SK-N-SH treated with all-trans-retinoic acid at 6 μM for 48 hours (cell line): ENCODE measurements around the gene DNASE1L1.

Experiments
- ATAC-seq: fragments of 200-7000 bp; cut with Tn5 transposase; 3 replicates; pipeline ENCODE4 v1.9.1; 2020; ENCODE audit warnings: mild to moderate bottlenecking, moderate library complexity
- ARNTL ChIP-seq: fragments of 450-650 bp; formaldehyde crosslinking; IDR thresholded peaks from 2 replicates; pipeline ENCODE4 v1.5.0; 2020; ENCODE audit warnings: low read depth, mild to moderate bottlenecking, moderate library complexity, borderline replicate concordance
- BACH2 ChIP-seq: fragments of 250-450 bp; sonication (Bioruptor Pico); IDR thresholded peaks from 2 replicates; pipeline ENCODE4 v1.9.0; 2021; ENCODE audit warnings: mild to moderate bottlenecking, borderline replicate concordance
- CREB5 ChIP-seq: fragments of 250-450 bp; sonication (Bioruptor Pico); IDR thresholded peaks from 2 replicates; pipeline ENCODE4 v1.5.1; 2020; ENCODE audit warnings: low read depth, mild to moderate bottlenecking, moderate library complexity
- CSDC2 ChIP-seq: fragments of 250-450 bp; sonication (Bioruptor Pico); IDR thresholded peaks from 2 replicates; pipeline ENCODE4 v1.5.0; 2020; ENCODE audit warnings: mild to moderate bottlenecking, moderate library complexity
- ESRRG ChIP-seq: fragments of 250-450 bp; sonication (Bioruptor Pico); IDR thresholded peaks from 2 replicates; pipeline ENCODE4 v1.6.1; 2021; ENCODE audit warnings: mild to moderate bottlenecking
- GLIS3 ChIP-seq: fragments of 250-450 bp; sonication (Bioruptor Pico); IDR thresholded peaks from 2 replicates; pipeline ENCODE4 v1.5.0; 2020; ENCODE audit warnings: mild to moderate bottlenecking, moderate library complexity
- ISL1 ChIP-seq: fragments of 250-450 bp; sonication (Bioruptor Pico); IDR thresholded peaks from 2 replicates; pipeline ENCODE4 v2.1.2; 2022; ENCODE audit warnings: mild to moderate bottlenecking, moderate library complexity
- OSR1 ChIP-seq: fragments of 250-450 bp; sonication (Bioruptor Pico); IDR thresholded peaks from 2 replicates; pipeline ENCODE4 v1.8.0; 2022; ENCODE audit warnings: moderate library complexity, mild to moderate bottlenecking, inconsistent platforms
- POU6F1 ChIP-seq: fragments of 250-450 bp; sonication (Bioruptor Pico); IDR thresholded peaks from 2 replicates; pipeline ENCODE4 v1.8.0; 2021; ENCODE audit warnings: low read depth, mild to moderate bottlenecking, moderate library complexity, borderline replicate concordance
- PPARA ChIP-seq: fragments of 250-450 bp; sonication (Bioruptor Pico); IDR thresholded peaks from 2 replicates; pipeline ENCODE4 v1.5.0; 2020; ENCODE audit warnings: mild to moderate bottlenecking, borderline replicate concordance
- SNAI2 ChIP-seq: fragments of 250-450 bp; sonication (Bioruptor Pico); IDR thresholded peaks from 2 replicates; pipeline ENCODE4 v1.5.0; 2020; ENCODE audit warnings: mild to moderate bottlenecking, moderate library complexity
- TOX ChIP-seq: fragments of 250-450 bp; sonication (Bioruptor Pico); IDR thresholded peaks from 2 replicates; pipeline ENCODE4 v1.8.0; 2021; ENCODE audit warnings: mild to moderate bottlenecking, moderate library complexity, borderline replicate concordance
- ZC3H10 ChIP-seq: fragments of 250-450 bp; sonication (Bioruptor Pico); IDR thresholded peaks from 2 replicates; pipeline ENCODE4 v1.5.1; 2021; ENCODE audit warnings: mild to moderate bottlenecking, moderate library complexity
- ZFP3 ChIP-seq: fragments of 250-450 bp; sonication (Bioruptor Pico); IDR thresholded peaks from 2 replicates; pipeline ENCODE4 v1.5.0; 2020; ENCODE audit warnings: mild to moderate bottlenecking, moderate library complexity
- ZFP30 ChIP-seq: fragments of 450-650 bp; formaldehyde crosslinking; IDR thresholded peaks from 2 replicates; pipeline ENCODE4 v1.5.0; 2022; ENCODE audit warnings: mild to moderate bottlenecking, moderate library complexity
- TF ChIP-seq, protein P1 (sequence below): fragments of 250-450 bp; sonication (Bioruptor Pico); IDR thresholded peaks from 2 replicates; pipeline ENCODE4 v1.8.0; 2020; ENCODE audit warnings: mild to moderate bottlenecking, moderate library complexity, borderline replicate concordance
- TF ChIP-seq, protein P2 (sequence below): fragments of 250-450 bp; sonication (Bioruptor Pico); IDR thresholded peaks from 2 replicates; pipeline ENCODE4 v1.5.0; 2020; ENCODE audit warnings: mild to moderate bottlenecking, moderate library complexity

DNASE1L1 gene

GRCh38 chrX:154378799-154379568, 30.1 kb downstream of the DNASE1L1 start, which contains the start of gene EMD:
Gene EMD, plus strand, starts transcription at chrX:154379295. Its CDS starts 190 bp downstream, at chrX:154379485.
- ATAC-seq = peak; percentile 86
- TF ChIP-seq ZFP30 (CRISPR knock-in tag) = no peak
- TF ChIP-seq CSDC2 = no peak
- TF ChIP-seq ZFP3 (CRISPR knock-in tag) = no peak
- TF ChIP-seq, protein P1, sequence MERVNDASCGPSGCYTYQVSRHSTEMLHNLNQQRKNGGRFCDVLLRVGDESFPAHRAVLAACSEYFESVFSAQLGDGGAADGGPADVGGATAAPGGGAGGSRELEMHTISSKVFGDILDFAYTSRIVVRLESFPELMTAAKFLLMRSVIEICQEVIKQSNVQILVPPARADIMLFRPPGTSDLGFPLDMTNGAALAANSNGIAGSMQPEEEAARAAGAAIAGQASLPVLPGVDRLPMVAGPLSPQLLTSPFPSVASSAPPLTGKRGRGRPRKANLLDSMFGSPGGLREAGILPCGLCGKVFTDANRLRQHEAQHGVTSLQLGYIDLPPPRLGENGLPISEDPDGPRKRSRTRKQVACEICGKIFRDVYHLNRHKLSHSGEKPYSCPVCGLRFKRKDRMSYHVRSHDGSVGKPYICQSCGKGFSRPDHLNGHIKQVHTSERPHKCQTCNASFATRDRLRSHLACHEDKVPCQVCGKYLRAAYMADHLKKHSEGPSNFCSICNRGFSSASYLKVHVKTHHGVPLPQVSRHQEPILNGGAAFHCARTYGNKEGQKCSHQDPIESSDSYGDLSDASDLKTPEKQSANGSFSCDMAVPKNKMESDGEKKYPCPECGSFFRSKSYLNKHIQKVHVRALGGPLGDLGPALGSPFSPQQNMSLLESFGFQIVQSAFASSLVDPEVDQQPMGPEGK (CRISPR knock-in tag) = no peak
- no peak for TF ChIP-seq BACH2
- no peak for TF ChIP-seq SNAI2 (CRISPR knock-in tag)
- TF ChIP-seq PPARA (CRISPR knock-in tag) = no peak
- TF ChIP-seq ARNTL (CRISPR knock-in tag) = no peak

- peak; percentile 24 for ATAC-seq
- TF ChIP-seq CREB5 (CRISPR knock-in tag) (no peak), ZC3H10 (CRISPR knock-in tag) (no peak), TOX (CRISPR knock-in tag) (no peak), PPARA (CRISPR knock-in tag) (no peak), ZFP30 (CRISPR knock-in tag) (no peak), ESRRG (CRISPR knock-in tag) (no peak), ARNTL (CRISPR knock-in tag) (no peak), GLIS3 (no peak)
- TF ChIP-seq, protein P2, sequence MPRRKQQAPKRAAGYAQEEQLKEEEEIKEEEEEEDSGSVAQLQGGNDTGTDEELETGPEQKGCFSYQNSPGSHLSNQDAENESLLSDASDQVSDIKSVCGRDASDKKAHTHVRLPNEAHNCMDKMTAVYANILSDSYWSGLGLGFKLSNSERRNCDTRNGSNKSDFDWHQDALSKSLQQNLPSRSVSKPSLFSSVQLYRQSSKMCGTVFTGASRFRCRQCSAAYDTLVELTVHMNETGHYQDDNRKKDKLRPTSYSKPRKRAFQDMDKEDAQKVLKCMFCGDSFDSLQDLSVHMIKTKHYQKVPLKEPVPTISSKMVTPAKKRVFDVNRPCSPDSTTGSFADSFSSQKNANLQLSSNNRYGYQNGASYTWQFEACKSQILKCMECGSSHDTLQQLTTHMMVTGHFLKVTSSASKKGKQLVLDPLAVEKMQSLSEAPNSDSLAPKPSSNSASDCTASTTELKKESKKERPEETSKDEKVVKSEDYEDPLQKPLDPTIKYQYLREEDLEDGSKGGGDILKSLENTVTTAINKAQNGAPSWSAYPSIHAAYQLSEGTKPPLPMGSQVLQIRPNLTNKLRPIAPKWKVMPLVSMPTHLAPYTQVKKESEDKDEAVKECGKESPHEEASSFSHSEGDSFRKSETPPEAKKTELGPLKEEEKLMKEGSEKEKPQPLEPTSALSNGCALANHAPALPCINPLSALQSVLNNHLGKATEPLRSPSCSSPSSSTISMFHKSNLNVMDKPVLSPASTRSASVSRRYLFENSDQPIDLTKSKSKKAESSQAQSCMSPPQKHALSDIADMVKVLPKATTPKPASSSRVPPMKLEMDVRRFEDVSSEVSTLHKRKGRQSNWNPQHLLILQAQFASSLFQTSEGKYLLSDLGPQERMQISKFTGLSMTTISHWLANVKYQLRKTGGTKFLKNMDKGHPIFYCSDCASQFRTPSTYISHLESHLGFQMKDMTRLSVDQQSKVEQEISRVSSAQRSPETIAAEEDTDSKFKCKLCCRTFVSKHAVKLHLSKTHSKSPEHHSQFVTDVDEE (CRISPR knock-in tag) = no peak
- TF ChIP-seq, protein P1 (CRISPR knock-in tag) = no peak
- TF ChIP-seq, all 23 proteins: peak for 0
Measured at GRCh38 chrX:154378059-154378798, 30.8 kb downstream of the DNASE1L1 start.

GRCh38 chrX:154376774-154377173, 32.3 kb downstream of the DNASE1L1 start:
- TF ChIP-seq ZC3H10 (CRISPR knock-in tag) = no peak
- TF ChIP-seq, protein P1 (CRISPR knock-in tag) = no peak
- no peak for TF ChIP-seq CREB5 (CRISPR knock-in tag)
- no peak for TF ChIP-seq ZFP3 (CRISPR knock-in tag)
- no peak for TF ChIP-seq ARNTL (CRISPR knock-in tag)
- no peak for TF ChIP-seq POU6F1
- no peak for TF ChIP-seq BACH2
- no peak for TF ChIP-seq ISL1
- TF ChIP-seq OSR1 (CRISPR knock-in tag) = no peak
- no peak for ATAC-seq
